A549 (cell line): Measurements from ENCODE around the gene MAP1LC3A.

ENCODE experiments used
- CTCF ChIP-seq: fragments of >200 bp; sonication (Bioruptor Twin); formaldehyde crosslinking; IDR thresholded peaks from 3 replicates; pipeline ENCODE4 v1.5.1; 2016
- EHMT2 ChIP-seq: fragments of 200-600 bp; sonication (generic); IDR thresholded peaks from 2 replicates; pipeline ENCODE4 v1.6.1; 2016; ENCODE audit warnings: antibody characterized with exemption, low read depth, mild to moderate bottlenecking, moderate library complexity
- EP300 ChIP-seq, 2 experiments: fragments of >200 bp; sonication (Bioruptor Twin); formaldehyde crosslinking; IDR thresholded peaks; 2 replicates in 1 of 2; 3 replicates in 1 of 2; pipeline ENCODE4 v1.6.1; 2016 to 2017
- MAX ChIP-seq: IDR thresholded peaks from 2 replicates; pipeline ENCODE4 v1.6.1; 2012
- NR3C1 ChIP-seq: fragments of >200 bp; sonication (Bioruptor Twin); formaldehyde crosslinking; IDR thresholded peaks from 3 replicates; pipeline ENCODE4 v1.6.1; 2017
- POLR2A ChIP-seq: IDR thresholded peaks from 2 replicates; pipeline ENCODE4 v1.6.1; 2012; ENCODE audit warnings: mild to moderate bottlenecking, low read length
- RAD21 ChIP-seq, 2 experiments: fragments of >200 bp in 1 of 2; sonication (Bioruptor Twin) in 1 of 2; formaldehyde crosslinking in 1 of 2; IDR thresholded peaks in 1 of 2; conservative IDR thresholded peaks in 1 of 2; 2 replicates in 1 of 2; 3 replicates in 1 of 2; pipeline ENCODE4 v1.6.1; 2012 to 2018; ENCODE audit warnings: inconsistent platforms in 1 of 2

- TF ChIP-seq CTCF (no peak), RAD21 (conservative IDR thresholded peaks at IDR 0.05 in 1 of 2, IDR thresholded peaks at IDR 0.05 in 1 of 2) (no peak), POLR2A (no peak), EP300 (IDR thresholded peaks at IDR 0.05) (no peak), MAX (no peak), NR3C1 (no peak), EHMT2 (no peak)
These were observed 1.0 kb downstream of the MAP1LC3A start for GRCh38 chr20:34559311-34560140.
